Parathyroid adenoma (tissue), 2 donors: Measurements from ENCODE around the gene ADPRH.
A peak's percentile ranks its signal among the peaks of the same experiment; 100 is the strongest.

Experiments used
- H2AFZ ChIP-seq: fragments of 300-600 bp; sonication (generic); one replicate; pipeline ENCODE4 v1.7.0; 2017; ENCODE audit warnings: antibody characterized with exemption, mild to moderate bottlenecking
- H3K27ac ChIP-seq: fragments of 300-600 bp; sonication (generic); one replicate; pipeline ENCODE4 v1.7.0; 2017
- H3K27me3 ChIP-seq: fragments of 300-600 bp; sonication (generic); one replicate; pipeline ENCODE4 v1.7.0; 2017; ENCODE audit warnings: low read length; ENCODE audit not compliant: control insufficient read depth, insufficient read depth
- H3K36me3 ChIP-seq: fragments of 300-600 bp; sonication (generic); one replicate; pipeline ENCODE4 v1.7.0; 2017; ENCODE audit warnings: low read length; ENCODE audit not compliant: control insufficient read depth, insufficient read depth
- H3K4me1 ChIP-seq: fragments of 300-600 bp; sonication (generic); one replicate; pipeline ENCODE4 v1.7.0; 2017; ENCODE audit warnings: control low read depth
- H3K4me2 ChIP-seq: fragments of 300-600 bp; sonication (generic); one replicate; pipeline ENCODE4 v1.7.0; 2017; ENCODE audit warnings: low read length
- H3K4me3 ChIP-seq: fragments of 300-600 bp; sonication (generic); one replicate; pipeline ENCODE4 v1.7.0; 2017; ENCODE audit warnings: low read depth, low read length
- H3K79me2 ChIP-seq: fragments of 300-600 bp; sonication (generic); one replicate; pipeline ENCODE4 v1.7.0; 2017; ENCODE audit warnings: control low read depth
- H3K9ac ChIP-seq: fragments of 300-600 bp; sonication (generic); one replicate; pipeline ENCODE4 v1.7.0; 2017; ENCODE audit warnings: mild to moderate bottlenecking
- H3K9me3 ChIP-seq: fragments of 300-600 bp; sonication (generic); one replicate; pipeline ENCODE4 v1.7.0; 2017; ENCODE audit warnings: low read length; ENCODE audit not compliant: control insufficient read depth
- TF ChIP-seq, protein P1 (sequence below): fragments of 300-600 bp; sonication (generic); IDR thresholded peaks from one replicate; pipeline ENCODE4 v1.7.0; 2017; ENCODE audit warnings: antibody characterized with exemption, mild to moderate bottlenecking
- donor health status: primary hyperparathyroidism.

Gene ADPRH

DNA sequence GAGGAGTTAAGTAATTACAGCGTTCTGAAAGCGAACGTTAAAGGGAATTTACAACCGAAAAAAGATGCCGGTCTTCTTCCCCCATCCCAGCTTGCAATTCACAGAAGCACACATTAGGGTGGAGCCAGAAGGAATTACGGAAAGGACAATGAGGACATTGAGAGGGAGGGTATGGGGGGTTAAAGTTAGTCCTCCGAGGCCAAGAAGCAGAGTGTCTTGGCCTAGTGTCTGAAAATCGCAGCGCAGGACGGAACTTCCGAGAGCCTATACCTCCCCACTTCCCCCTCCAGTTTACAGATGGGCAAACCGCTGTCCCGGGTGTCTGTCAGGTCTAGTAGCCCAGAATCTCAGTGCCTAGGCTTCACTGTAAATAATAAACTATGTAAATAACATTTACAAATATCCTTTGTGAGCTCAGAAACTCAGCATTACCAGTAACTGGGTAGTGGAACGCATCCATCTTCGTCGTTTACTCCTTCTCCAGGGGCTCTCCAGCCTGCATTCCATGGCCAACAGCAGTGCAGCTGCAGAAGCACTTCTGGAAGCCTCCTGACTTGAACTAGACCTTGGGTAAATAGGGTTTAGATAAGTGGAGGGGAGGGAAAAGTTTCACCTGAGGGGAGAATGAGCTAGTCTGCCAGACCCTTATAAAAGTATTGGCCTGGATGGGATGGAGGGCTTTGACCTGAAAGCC lies 922 bp downstream of the ADPRH start:
- peak overlapping the region; percentile 85 for H3K27ac ChIP-seq

DNA sequence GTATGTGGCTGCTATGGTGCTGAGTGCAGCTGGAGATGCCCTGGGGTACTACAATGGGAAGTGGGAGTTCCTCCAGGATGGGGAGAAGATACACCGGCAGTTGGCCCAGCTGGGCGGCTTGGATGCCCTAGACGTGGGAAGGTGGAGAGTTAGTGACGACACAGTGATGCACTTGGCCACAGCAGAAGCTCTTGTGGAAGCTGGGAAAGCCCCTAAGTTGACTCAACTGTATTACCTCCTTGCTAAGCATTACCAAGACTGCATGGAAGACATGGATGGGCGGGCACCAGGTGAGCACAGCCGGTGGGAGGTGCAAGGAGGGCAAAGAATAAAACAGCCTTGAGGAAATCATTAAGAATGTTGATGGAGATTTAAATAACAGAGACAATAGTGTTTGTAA lies 2.9 kb downstream of the ADPRH start:
- Histone ChIP-seq H3K27me3 (no peaks in the 10 kb centered on the region), H3K4me1 (peaks cover 9% of the 10 kb centered on the region), H3K4me2 (no peak overlapping the region), H3K9me3 (no peaks in the 10 kb centered on the region), H3K9ac (no peak overlapping the region), H3K27ac (no peak overlapping the region), H2AFZ (no peak overlapping the region), H3K36me3 (no peaks in the 10 kb centered on the region), H3K79me2 (no peaks in the 10 kb centered on the region), H3K4me3 (no peak overlapping the region)
- TF ChIP-seq, protein P1, sequence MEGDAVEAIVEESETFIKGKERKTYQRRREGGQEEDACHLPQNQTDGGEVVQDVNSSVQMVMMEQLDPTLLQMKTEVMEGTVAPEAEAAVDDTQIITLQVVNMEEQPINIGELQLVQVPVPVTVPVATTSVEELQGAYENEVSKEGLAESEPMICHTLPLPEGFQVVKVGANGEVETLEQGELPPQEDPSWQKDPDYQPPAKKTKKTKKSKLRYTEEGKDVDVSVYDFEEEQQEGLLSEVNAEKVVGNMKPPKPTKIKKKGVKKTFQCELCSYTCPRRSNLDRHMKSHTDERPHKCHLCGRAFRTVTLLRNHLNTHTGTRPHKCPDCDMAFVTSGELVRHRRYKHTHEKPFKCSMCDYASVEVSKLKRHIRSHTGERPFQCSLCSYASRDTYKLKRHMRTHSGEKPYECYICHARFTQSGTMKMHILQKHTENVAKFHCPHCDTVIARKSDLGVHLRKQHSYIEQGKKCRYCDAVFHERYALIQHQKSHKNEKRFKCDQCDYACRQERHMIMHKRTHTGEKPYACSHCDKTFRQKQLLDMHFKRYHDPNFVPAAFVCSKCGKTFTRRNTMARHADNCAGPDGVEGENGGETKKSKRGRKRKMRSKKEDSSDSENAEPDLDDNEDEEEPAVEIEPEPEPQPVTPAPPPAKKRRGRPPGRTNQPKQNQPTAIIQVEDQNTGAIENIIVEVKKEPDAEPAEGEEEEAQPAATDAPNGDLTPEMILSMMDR: no peak

More for the DNA sequence above, 922 bp downstream of the ADPRH start:
- Histone ChIP-seq H3K36me3 (no peaks in the 10 kb centered on the region), H3K79me2 (no peaks in the 10 kb centered on the region), H3K9me3 (no peaks in the 10 kb centered on the region), H3K27me3 (no peaks in the 10 kb centered on the region), H3K4me1 (peaks cover 9% of the 10 kb centered on the region), H3K4me2 (peak overlapping the region; percentile 93), H2AFZ (peak overlapping the region; percentile 94), H3K4me3 (peak overlapping the region; percentile 52), H3K9ac (no peak overlapping the region)
- TF ChIP-seq, protein P1: no peak

DNA sequence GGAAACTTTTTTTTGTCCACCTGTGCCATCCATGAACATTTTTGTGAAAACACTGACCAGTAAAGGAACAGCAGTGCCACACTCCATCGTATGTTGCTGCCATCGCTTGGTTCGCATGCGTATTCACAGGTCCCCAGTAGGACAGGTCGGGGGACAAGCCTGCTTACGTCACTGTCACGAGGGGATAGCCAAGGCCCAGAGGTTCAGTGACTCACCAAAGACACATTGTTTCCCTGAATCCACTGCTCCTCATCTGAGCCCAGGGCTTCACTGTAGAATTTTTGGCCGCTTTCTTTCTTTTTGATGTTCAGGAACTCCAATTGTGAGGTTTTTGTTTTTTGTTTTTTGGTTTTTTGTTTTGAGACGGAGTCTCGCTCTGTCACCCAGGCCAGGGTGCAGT lies 5.9 kb downstream of the ADPRH start:
- Histone ChIP-seq H3K27me3 (no peaks in the 10 kb centered on the region), H2AFZ (no peak overlapping the region), H3K4me2 (no peak overlapping the region), H3K4me1 (peaks cover 5% of the 10 kb centered on the region), H3K9me3 (no peaks in the 10 kb centered on the region), H3K4me3 (no peak overlapping the region), H3K27ac (no peak overlapping the region), H3K9ac (no peak overlapping the region), H3K79me2 (no peaks in the 10 kb centered on the region), H3K36me3 (no peaks in the 10 kb centered on the region)
- TF ChIP-seq, protein P1: no peak

DNA sequence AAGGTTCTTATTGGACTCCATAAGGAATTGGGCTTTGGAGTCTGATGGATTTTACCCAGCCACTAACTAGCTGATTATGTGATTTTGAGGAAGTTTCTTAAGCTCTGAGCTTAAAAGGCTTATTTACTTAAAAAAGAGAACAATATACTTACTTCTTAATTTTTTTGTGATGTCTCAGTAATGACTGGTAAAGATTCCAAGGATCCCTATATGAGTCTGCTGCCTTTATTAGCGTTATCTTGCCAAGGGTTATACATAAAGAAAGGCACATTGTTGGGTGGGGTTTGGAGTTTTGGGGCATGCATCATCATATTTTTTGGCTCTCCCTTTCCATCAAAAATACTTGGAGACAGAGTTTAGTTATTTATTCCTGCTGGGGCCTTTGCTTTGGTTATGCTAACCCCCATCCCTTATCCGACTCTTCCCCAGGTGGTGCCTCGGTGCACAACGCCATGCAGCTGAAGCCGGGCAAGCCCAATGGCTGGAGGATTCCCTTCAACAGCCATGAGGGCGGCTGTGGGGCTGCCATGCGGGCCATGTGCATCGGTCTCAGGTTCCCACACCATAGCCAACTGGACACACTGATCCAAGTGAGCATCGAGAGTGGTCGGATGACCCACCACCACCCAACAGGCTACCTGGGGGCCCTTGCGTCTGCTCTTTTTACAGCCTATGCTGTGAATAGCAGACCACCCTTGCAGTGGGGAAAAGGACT lies 6.7 kb downstream of the ADPRH start:
- H3K4me3 ChIP-seq: no peak overlapping the region
- H3K27ac ChIP-seq: no peak overlapping the region
- no peaks in the 10 kb centered on the region for H3K9me3 ChIP-seq
- no peak overlapping the region for H2AFZ ChIP-seq
- no peak overlapping the region for H3K4me2 ChIP-seq
- H3K27me3 ChIP-seq: no peaks in the 10 kb centered on the region
- no peaks in the 10 kb centered on the region for H3K4me1 ChIP-seq
- no peak overlapping the region for H3K9ac ChIP-seq
- TF ChIP-seq, protein P1: no peak
- H3K79me2 ChIP-seq: no peaks in the 10 kb centered on the region
- no peaks in the 10 kb centered on the region for H3K36me3 ChIP-seq
